OCI-LY1 (cell line): ENCODE measurements around the gene SCUBE2.

Experiments
- H2AFZ ChIP-seq: fragments of 200-600 bp; sonication (generic), shearing (Covaris generic); 2 replicates; pipeline ENCODE4 v1.6.0; 2014; ENCODE audit warnings: antibody characterized with exemption, mild to moderate bottlenecking, low read length
- H3F3A ChIP-seq: fragments of 200-600 bp; sonication (generic), shearing (Covaris generic); 2 replicates; pipeline ENCODE4 v1.6.0; 2014; ENCODE audit warnings: mild to moderate bottlenecking, antibody characterized with exemption, low read length, moderate library complexity; ENCODE audit not compliant: insufficient read depth
- H3K27ac ChIP-seq: fragments of 200-600 bp; sonication (generic); 2 replicates; pipeline ENCODE4 v1.5.1; 2014; ENCODE audit warnings: low read length, mixed run types, mild to moderate bottlenecking, low read depth; ENCODE audit not compliant: poor library complexity, severe bottlenecking
- H3K27me3 ChIP-seq: fragments of 200-600 bp; sonication (generic); 2 replicates; pipeline ENCODE4 v1.6.0; 2014; ENCODE audit warnings: antibody characterized with exemption, mild to moderate bottlenecking, low read length, moderate library complexity; ENCODE audit not compliant: insufficient read depth
- H3K36me3 ChIP-seq: fragments of 200-600 bp; sonication (generic); 2 replicates; pipeline ENCODE4 v1.6.1; 2014; ENCODE audit warnings: mild to moderate bottlenecking, antibody characterized with exemption, low read length, moderate library complexity, mixed read lengths; ENCODE audit not compliant: insufficient read depth
- H3K4me1 ChIP-seq: fragments of 200-600 bp; sonication (generic); 2 replicates; pipeline ENCODE4 v1.5.1; 2014; ENCODE audit warnings: mild to moderate bottlenecking, low read length, moderate library complexity; ENCODE audit not compliant: insufficient read depth, severe bottlenecking
- H3K4me2 ChIP-seq: fragments of 200-600 bp; sonication (generic), shearing (Covaris generic); 2 replicates; pipeline ENCODE4 v1.6.1; 2014; ENCODE audit warnings: low read length
- H3K4me3 ChIP-seq: fragments of 200-600 bp; sonication (generic); 2 replicates; pipeline ENCODE4 v1.5.1; 2014; ENCODE audit warnings: low read length, low read depth, mild to moderate bottlenecking, mixed read lengths; ENCODE audit not compliant: poor library complexity, severe bottlenecking
- H3K79me2 ChIP-seq: fragments of 200-600 bp; shearing (Covaris generic); 2 replicates; pipeline ENCODE4 v1.6.1; 2016; ENCODE audit warnings: mixed run types, low read length, mixed read lengths; ENCODE audit not compliant: insufficient read depth
- H3K9ac ChIP-seq: fragments of 200-600 bp; sonication (generic), shearing (Covaris generic); 2 replicates; pipeline ENCODE4 v1.6.1; 2014; ENCODE audit warnings: mild to moderate bottlenecking, low read length, mixed read lengths
- H3K9me2 ChIP-seq: fragments of 200-600 bp; sonication (generic), shearing (Covaris generic); 2 replicates; pipeline ENCODE4 v1.6.1; 2014; ENCODE audit warnings: low read depth, mild to moderate bottlenecking, low read length, mixed read lengths
- H3K9me3 ChIP-seq: fragments of 200-600 bp; shearing (Covaris generic); 2 replicates; pipeline ENCODE4 v1.6.1; 2014; ENCODE audit warnings: low read length, mixed read lengths
- H4K20me1 ChIP-seq: fragments of 200-600 bp; sonication (generic), shearing (Covaris generic); 2 replicates; pipeline ENCODE4 v1.6.0; 2016; ENCODE audit warnings: mild to moderate bottlenecking, low read length; ENCODE audit not compliant: insufficient read depth
- CTCF ChIP-seq: fragments of 200-600 bp; sonication (generic), shearing (Covaris generic); IDR thresholded peaks from 2 replicates; pipeline ENCODE4 v1.5.1; 2017; ENCODE audit warnings: mild to moderate bottlenecking, antibody characterized with exemption, low read length, moderate library complexity, mixed read lengths
- EZH2 ChIP-seq: fragments of 200-600 bp; sonication (generic), shearing (Covaris generic); IDR thresholded peaks from 2 replicates; pipeline ENCODE4 v1.8.0; 2017; ENCODE audit warnings: borderline replicate concordance, mixed run types, mild to moderate bottlenecking, antibody characterized with exemption, low read length, moderate library complexity, mixed read lengths

The SCUBE2 gene

GRCh38 chr11:9016916-9017642 is 74.3 kb downstream of the SCUBE2 start:
- Histone ChIP-seq H2AFZ (no peak overlapping the region), H3K4me2 (no peak overlapping the region), H3K79me2 (no peaks in the 10 kb centered on the region), H3K27ac (no peak overlapping the region), H3K9me3 (no peaks in the 10 kb centered on the region), H3K4me3 (no peak overlapping the region), H3F3A (no peaks in the 10 kb centered on the region), H3K27me3 (0 out of 2 replicates have a peak, but pooled peaks cover 3% of the 10 kb centered on the region), H4K20me1 (no peaks in the 10 kb centered on the region), H3K4me1 (no peaks in the 10 kb centered on the region), H3K9ac (no peak overlapping the region), H3K36me3 (no peaks in the 10 kb centered on the region), H3K9me2 (no peaks in the 10 kb centered on the region)
- no peak for TF ChIP-seq CTCF
- no peak for TF ChIP-seq EZH2

DNA sequence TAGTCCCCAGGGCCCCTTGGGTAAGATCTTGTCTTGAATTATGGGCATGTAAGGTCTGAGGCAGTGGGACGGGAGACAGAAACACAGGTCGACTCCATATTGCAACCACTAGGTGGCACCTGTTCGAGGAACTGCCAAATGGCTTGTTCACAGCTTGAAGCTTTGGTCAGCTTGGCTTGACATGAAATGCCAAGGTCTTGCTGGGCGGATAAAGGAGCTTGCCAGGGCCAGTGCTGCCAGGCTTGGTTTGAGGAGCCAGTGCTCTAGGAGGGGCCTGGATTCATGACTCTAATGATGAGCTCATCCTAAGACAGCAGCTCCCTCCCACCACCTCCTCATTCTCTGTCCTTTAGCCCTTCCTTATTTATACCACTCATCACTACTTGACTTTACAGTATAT is 75.7 kb downstream of the SCUBE2 start:
- no peak overlapping the region for H3K4me2 ChIP-seq
- H3K27ac ChIP-seq: no peak overlapping the region
- H4K20me1 ChIP-seq: no peaks in the 10 kb centered on the region
- H3K27me3 ChIP-seq: 0 out of 2 replicates have a peak, but pooled peaks cover 3% of the 10 kb centered on the region
- H3K79me2 ChIP-seq: no peaks in the 10 kb centered on the region
- no peak overlapping the region for H2AFZ ChIP-seq
- H3K4me3 ChIP-seq: no peak overlapping the region
- no peak overlapping the region for H3K9ac ChIP-seq
- TF ChIP-seq CTCF (peak; percentile 70), EZH2 (no peak)
- H3K9me2 ChIP-seq: no peaks in the 10 kb centered on the region
- no peaks in the 10 kb centered on the region for H3K9me3 ChIP-seq
- no peaks in the 10 kb centered on the region for H3F3A ChIP-seq
- H3K4me1 ChIP-seq: no peaks in the 10 kb centered on the region
- H3K36me3 ChIP-seq: no peaks in the 10 kb centered on the region

GRCh38 chr11:9014826-9015225 is 76.6 kb downstream of the SCUBE2 start:
- no peaks in the 10 kb centered on the region for H4K20me1 ChIP-seq
- no peaks in the 10 kb centered on the region for H3K9me3 ChIP-seq
- H3K27me3 ChIP-seq: 0 out of 2 replicates have a peak, but pooled peaks cover 3% of the 10 kb centered on the region
- no peaks in the 10 kb centered on the region for H3K79me2 ChIP-seq
- no peaks in the 10 kb centered on the region for H3K9me2 ChIP-seq
- H3F3A ChIP-seq: no peaks in the 10 kb centered on the region
- H3K27ac ChIP-seq: no peak overlapping the region
- H2AFZ ChIP-seq: no peak overlapping the region
- H3K4me2 ChIP-seq: no peak overlapping the region
- TF ChIP-seq EZH2: no peak
- no peak for TF ChIP-seq CTCF
- no peaks in the 10 kb centered on the region for H3K36me3 ChIP-seq
- H3K9ac ChIP-seq: no peak overlapping the region
- no peak overlapping the region for H3K4me3 ChIP-seq
- H3K4me1 ChIP-seq: no peaks in the 10 kb centered on the region
